Epithelial cell of umbilical artery (primary cell): ENCODE data around the gene RAPGEF6. TPM values are rescaled to one million over a fixed set of nuclear protein-coding genes. Genes with fewer than 3 reads are reported as not detected.

Experiments used
- total RNA-seq: library from RNA; depleted of rRNA; stranded (reverse); fragments of >200 nt; gene quantifications from 2 replicates; pipeline ENCODE4 v1.2.3, GENCODE V29; 2014

RAPGEF6 gene
- total RNA-seq, result 14.0 and 16.4 TPM in 2 replicates

DNA sequence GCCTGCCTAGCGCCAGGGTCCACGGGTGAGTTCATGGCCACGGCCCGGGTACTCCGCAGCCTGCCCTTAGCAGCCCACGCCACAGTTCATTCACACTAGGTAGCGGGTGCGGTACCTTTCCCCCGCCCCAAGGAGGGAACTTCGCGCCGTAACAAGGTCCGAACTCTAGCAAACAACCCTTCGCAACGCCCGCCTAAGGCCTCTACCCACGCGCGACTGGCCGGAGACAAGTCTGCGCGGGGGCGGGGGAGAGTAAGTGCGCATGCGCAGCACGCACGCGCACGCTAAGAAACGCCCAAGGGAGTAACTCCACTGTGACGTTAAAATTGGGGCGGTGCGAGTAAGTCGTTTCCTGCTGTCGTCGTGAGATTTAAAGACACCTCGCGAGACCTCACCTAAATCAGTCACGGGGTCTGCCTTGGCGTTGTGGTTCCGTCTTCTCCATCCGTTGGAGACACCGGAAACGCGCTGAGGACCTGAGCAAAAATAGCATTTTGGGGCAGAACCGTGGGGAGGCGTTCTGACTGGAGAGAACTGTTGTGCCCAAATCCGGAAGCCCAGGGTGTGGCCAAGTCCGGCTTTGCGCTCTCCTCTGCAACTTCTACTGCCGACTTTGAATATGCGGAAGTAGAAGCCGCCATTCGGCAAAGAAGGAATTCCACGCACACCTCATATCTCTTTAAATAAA, at the start of gene RAPGEF6:
Gene RAPGEF6, minus strand, starts transcription at position 234 of the 688 bp plus-strand sequence. Its CDS starts 199 bp downstream, at position 35.

Other genes with a start within 250 kb of the RAPGEF6 start
- gene FNIP1, start 161.8 kb upstream of the RAPGEF6 start, total RNA-seq, result 24.7 and 33.6 TPM in 2 replicates